ENCODE results near the gene ATP1B2.

Gene ATP1B2

GRCh38 chr17:7667656-7668406 lies 17.1 kb downstream of the ATP1B2 start:
- peaks cover 44% of the 10 kb centered on the region for H3K36me3 ChIP-seq (ENCODE audit: low read depth)
- no peaks in the 10 kb centered on the region for H3K27me3 ChIP-seq (ENCODE audit: insufficient read depth, poor library complexity, severe bottlenecking)
- H3K4me1 ChIP-seq (ENCODE audit: insufficient read depth, poor library complexity, severe bottlenecking) = no peaks in the 10 kb centered on the region
- H3K9me3 ChIP-seq (ENCODE audit: severe bottlenecking) = no peaks in the 10 kb centered on the region
- no peak for TF ChIP-seq CTCF (IDR thresholded peaks at IDR 0.05; ENCODE audit: poor library complexity, severe bottlenecking)
- ATAC-seq (ENCODE audit: low read depth) = no peak; the same call in 2 of the 3 replicates
- no peak overlapping the region for H3K27ac ChIP-seq (ENCODE audit: poor library complexity, severe bottlenecking)
- DNase-seq (ENCODE audit: low spot score) = no peak
- H3K4me3 ChIP-seq (ENCODE audit: severe bottlenecking) = no peak overlapping the region

GRCh38 chr17:7668482-7668881 lies 17.8 kb downstream of the ATP1B2 start:
- H3K9me3 ChIP-seq (ENCODE audit: severe bottlenecking) = no peaks in the 10 kb centered on the region
- TF ChIP-seq CTCF (IDR thresholded peaks at IDR 0.05; ENCODE audit: poor library complexity, severe bottlenecking) = no peak
- no peak overlapping the region for H3K27ac ChIP-seq (ENCODE audit: poor library complexity, severe bottlenecking)
- ATAC-seq (ENCODE audit: low read depth) (no peak), DNase-seq (ENCODE audit: low spot score) (no peak)
- H3K36me3 ChIP-seq (ENCODE audit: low read depth) = peaks cover 50% of the 10 kb centered on the region
- H3K27me3 ChIP-seq (ENCODE audit: insufficient read depth, poor library complexity, severe bottlenecking) = no peaks in the 10 kb centered on the region
- H3K4me3 ChIP-seq (ENCODE audit: severe bottlenecking) = no peak overlapping the region
- H3K4me1 ChIP-seq (ENCODE audit: insufficient read depth, poor library complexity, severe bottlenecking) = no peaks in the 10 kb centered on the region

GRCh38 chr17:7673239-7673638 lies 22.5 kb downstream of the ATP1B2 start:
- DNase-seq (ENCODE audit: low spot score) = no peak
- Histone ChIP-seq H3K36me3 (ENCODE audit: low read depth) (peaks cover 72% of the 10 kb centered on the region), H3K27me3 (ENCODE audit: insufficient read depth, poor library complexity, severe bottlenecking) (no peaks in the 10 kb centered on the region), H3K4me1 (ENCODE audit: insufficient read depth, poor library complexity, severe bottlenecking) (no peaks in the 10 kb centered on the region), H3K27ac (ENCODE audit: poor library complexity, severe bottlenecking) (no peak overlapping the region), H3K4me3 (ENCODE audit: severe bottlenecking) (no peak overlapping the region), H3K9me3 (ENCODE audit: severe bottlenecking) (no peaks in the 10 kb centered on the region)
- no peak for ATAC-seq (ENCODE audit: low read depth)
- peak; percentile 30 for TF ChIP-seq CTCF (IDR thresholded peaks at IDR 0.05; ENCODE audit: poor library complexity, severe bottlenecking)

GRCh38 chr17:7674934-7675333 lies 24.2 kb downstream of the ATP1B2 start:
- Histone ChIP-seq H3K27me3 (ENCODE audit: insufficient read depth, poor library complexity, severe bottlenecking) (no peaks in the 10 kb centered on the region), H3K4me3 (ENCODE audit: severe bottlenecking) (no peak overlapping the region), H3K9me3 (ENCODE audit: severe bottlenecking) (no peaks in the 10 kb centered on the region), H3K27ac (ENCODE audit: poor library complexity, severe bottlenecking) (no peak overlapping the region), H3K4me1 (ENCODE audit: insufficient read depth, poor library complexity, severe bottlenecking) (no peaks in the 10 kb centered on the region), H3K36me3 (ENCODE audit: low read depth) (peaks cover 60% of the 10 kb centered on the region)
- TF ChIP-seq CTCF (IDR thresholded peaks at IDR 0.05; ENCODE audit: poor library complexity, severe bottlenecking) = no peak
- DNase-seq (ENCODE audit: low spot score) (no peak), ATAC-seq (ENCODE audit: low read depth) (no peak)

GRCh38 chr17:7676533-7676932 lies 25.8 kb downstream of the ATP1B2 start:
- peaks cover 44% of the 10 kb centered on the region for H3K36me3 ChIP-seq (ENCODE audit: low read depth)
- H3K4me1 ChIP-seq (ENCODE audit: insufficient read depth, poor library complexity, severe bottlenecking) = no peaks in the 10 kb centered on the region
- H3K27ac ChIP-seq (ENCODE audit: poor library complexity, severe bottlenecking) = no peak overlapping the region
- ATAC-seq (ENCODE audit: low read depth) = no peak
- no peak for DNase-seq (ENCODE audit: low spot score)
- no peak overlapping the region for H3K4me3 ChIP-seq (ENCODE audit: severe bottlenecking)
- H3K27me3 ChIP-seq (ENCODE audit: insufficient read depth, poor library complexity, severe bottlenecking) = no peaks in the 10 kb centered on the region
- no peaks in the 10 kb centered on the region for H3K9me3 ChIP-seq (ENCODE audit: severe bottlenecking)
- TF ChIP-seq CTCF (IDR thresholded peaks at IDR 0.05; ENCODE audit: poor library complexity, severe bottlenecking) = no peak
